ENCODE results near the gene HOOK2.
"Not testable (repeated sequence)": the region's sequence is repeated elsewhere in the genome, so short reads cannot be mapped to it uniquely, and the experiment has no call there.

GRCh38 chr19:12817810-12818209 lies 42.5 kb upstream of the HOOK2 start:
- TF ChIP-seq CTCF (IDR thresholded peaks at IDR 0.05); USF1 (CRISPR knock-in tag; IDR thresholded peaks at IDR 0.05); E2F1 (CRISPR knock-in tag; IDR thresholded peaks at IDR 0.05); ZNF532 (CRISPR knock-in tag; IDR thresholded peaks at IDR 0.05; ENCODE audit: borderline replicate concordance); IRF1 (CRISPR knock-in tag; IDR thresholded peaks at IDR 0.05); FOXJ3 (CRISPR knock-in tag; IDR thresholded peaks at IDR 0.05; ENCODE audit: borderline replicate concordance); USF2 (CRISPR knock-in tag; IDR thresholded peaks at IDR 0.05); JAZF1 (CRISPR knock-in tag; IDR thresholded peaks at IDR 0.05); IRF2 (CRISPR knock-in tag; IDR thresholded peaks at IDR 0.05; ENCODE audit: borderline replicate concordance, low read depth); ZNF121 (CRISPR knock-in tag; IDR thresholded peaks at IDR 0.05); SMAD3 (CRISPR knock-in tag; IDR thresholded peaks at IDR 0.05; ENCODE audit: borderline replicate concordance): not testable (repeated sequence)
